ENCODE measurements around the gene MRPL54. TPM values are rescaled to one million over a fixed set of nuclear protein-coding genes. Genes with fewer than 3 reads are reported as not detected.

The MRPL54 gene
- polyA plus RNA-seq, 2 of the 4 experiments (the other 2 are of a cell fraction) = 30.8 to 47.5 TPM

- TF ChIP-seq USF2 (IDR thresholded peaks at IDR 0.05) (no peak), NPAS2 (CRISPR knock-in tag; IDR thresholded peaks at IDR 0.05; ENCODE audit: borderline replicate concordance) (no peak), FOSB (CRISPR knock-in tag; IDR thresholded peaks at IDR 0.05) (no peak)
These were observed 23.8 kb upstream of the MRPL54 start (continued) for GRCh38 chr19:3738477-3739220.

GRCh38 chr19:3740431-3740830 is 22.1 kb upstream of the MRPL54 start:
- TF ChIP-seq RAD21 (conservative IDR thresholded peaks at IDR 0.05 in 1 of 2, IDR thresholded peaks at IDR 0.05 in 1 of 2) = no peak
- CTCF ChIA-PET = interaction anchor here (1.1 to 1.6 kb wide), 2 partner anchors 9 to 12 kb away, joined by 3 to 5 read pairs; no protein-coding TSS in a partner anchor
- Histone ChIP-seq H3K4me3 (no peak overlapping the region), H3K4me2 (no peak overlapping the region), H3K27ac (no peak overlapping the region), H3K9me3 (no peaks in the 10 kb centered on the region), H3K4me1 (no peaks in the 10 kb centered on the region)
- DNase-seq (ENCODE audit: low read depth in 1 of 2, low spot score in 1 of 2) (no peak), FAIRE-seq (no peak), ATAC-seq (no peak)
- POLR2A ChIA-PET = no interaction called here
- WGBS (ENCODE audit: missing lambda C conversion rate) = 96% methylated on average over 24 of the region's 24 CpGs

GRCh38 chr19:3743486-3743885 is 19.0 kb upstream of the MRPL54 start:
- ChIA-PET POLR2A (interaction anchor here (1.1 kb wide), 1 partner anchor 19 kb away, joined by 4 read pairs; the partner anchor contains the start of gene MRPL54), CTCF (no interaction called here)
- H3K4me1 ChIP-seq = no peaks in the 10 kb centered on the region
- H3K4me2 ChIP-seq = no peak overlapping the region
- FAIRE-seq (no peak), DNase-seq (ENCODE audit: low read depth in 1 of 2, low spot score in 1 of 2) (peak in 1 of 2 experiments; percentile 31), ATAC-seq (peak; percentile 73 to 83)
- H3K4me3 ChIP-seq = no peak overlapping the region
- peak; percentile 24 for TF ChIP-seq USF2 (IDR thresholded peaks at IDR 0.05)
- TF ChIP-seq CTCF (IDR thresholded peaks at IDR 0.05) = no peak
- H3K9me3 ChIP-seq = no peaks in the 10 kb centered on the region
- 80% methylated on average over 2 of the region's 2 CpGs for WGBS (ENCODE audit: missing lambda C conversion rate)
- H3K27ac ChIP-seq = no peak overlapping the region

- no peak overlapping the region for H3K4me3 ChIP-seq
- ATAC-seq = no peak
- POLR2A ChIA-PET = no interaction called here
- TF ChIP-seq KDM1A (IDR thresholded peaks at IDR 0.05; ENCODE audit: low read depth) (no peak), ZFP36 (IDR thresholded peaks at IDR 0.05; ENCODE audit: borderline replicate concordance, partially characterized antibody) (peak; percentile 72), E2F6 (IDR thresholded peaks at IDR 0.05; ENCODE audit: borderline replicate concordance, low read depth) (no peak), CBX2 (IDR thresholded peaks at IDR 0.05; ENCODE audit: borderline replicate concordance, low read depth) (no peak), ZSCAN20 (CRISPR knock-in tag; IDR thresholded peaks at IDR 0.05) (no peak)
- no peak overlapping the region for H3K4me2 ChIP-seq
- no peak for FAIRE-seq
- no peak for DNase-seq (ENCODE audit: low read depth in 1 of 2, low spot score in 1 of 2)
- CTCF ChIA-PET = no interaction called here
- H3K9me3 ChIP-seq = no peaks in the 10 kb centered on the region
- WGBS (ENCODE audit: missing lambda C conversion rate) = 29% methylated on average over 6 of the region's 8 CpGs
- no peaks in the 10 kb centered on the region for H3K4me1 ChIP-seq
- no peak overlapping the region for H3K27ac ChIP-seq
These were observed 17.0 kb upstream of the MRPL54 start for GRCh38 chr19:3745363-3746045.

Measured in A549 (cell line).